WERI-Rb-1 (cell line): ENCODE measurements around the gene PRKG2.

Experiments used
- DNase-seq: peaks from one replicate; pipeline ENCODE4 v3.0.0-alpha.2; 2020
- H3K27ac ChIP-seq: fragments of 250-450 bp; sonication (Bioruptor Pico); 2 replicates; pipeline ENCODE4 v1.5.1; 2020; ENCODE audit warnings: mild to moderate bottlenecking, moderate library complexity
- H3K27me3 ChIP-seq: fragments of 250-450 bp; sonication (Bioruptor Pico); 2 replicates; pipeline ENCODE4 v1.5.1; 2021; ENCODE audit warnings: mild to moderate bottlenecking, low read depth, moderate library complexity; ENCODE audit not compliant: insufficient read depth, severe bottlenecking
- H3K36me3 ChIP-seq: fragments of 250-450 bp; sonication (Bioruptor Pico); 2 replicates; pipeline ENCODE4 v1.5.1; 2020; ENCODE audit warnings: mild to moderate bottlenecking, moderate library complexity
- H3K4me3 ChIP-seq: 2 replicates; pipeline ENCODE4 v1.5.1; 2011; ENCODE audit warnings: low read depth, mild to moderate bottlenecking, control low read depth, low read length
- H3K9me3 ChIP-seq: fragments of 250-450 bp; sonication (Bioruptor Pico); 2 replicates; pipeline ENCODE4 v1.5.1; 2021; ENCODE audit warnings: mild to moderate bottlenecking, moderate library complexity; ENCODE audit not compliant: severe bottlenecking
- CTCF ChIP-seq: IDR thresholded peaks from 2 replicates; pipeline ENCODE4 v1.5.1; 2011; ENCODE audit warnings: low read depth, mild to moderate bottlenecking, control low read depth, inconsistent platforms, low read length

PRKG2 gene

GRCh38 chr4:81118086-81118485 is 96.9 kb downstream of the PRKG2 start:
- no peak overlapping the region for H3K27ac ChIP-seq
- no peak for TF ChIP-seq CTCF
- H3K36me3 ChIP-seq: no peaks in the 10 kb centered on the region
- H3K9me3 ChIP-seq: no peaks in the 10 kb centered on the region
- no peak overlapping the region for H3K4me3 ChIP-seq
- no peak for DNase-seq
- no peaks in the 10 kb centered on the region for H3K27me3 ChIP-seq

GRCh38 chr4:81116566-81116965 is 98.5 kb downstream of the PRKG2 start:
- no peak for TF ChIP-seq CTCF
- Histone ChIP-seq H3K4me3 (no peak overlapping the region), H3K27me3 (no peaks in the 10 kb centered on the region), H3K9me3 (no peaks in the 10 kb centered on the region), H3K27ac (no peak overlapping the region), H3K36me3 (no peaks in the 10 kb centered on the region)
- no peak for DNase-seq

- DNase-seq: no peak
- Histone ChIP-seq H3K9me3 (no peaks in the 10 kb centered on the region), H3K27ac (no peak overlapping the region), H3K36me3 (no peaks in the 10 kb centered on the region), H3K27me3 (no peaks in the 10 kb centered on the region), H3K4me3 (no peak overlapping the region)
- TF ChIP-seq CTCF: no peak
These were observed 102.0 kb downstream of the PRKG2 start for GRCh38 chr4:81113024-81113423.

GRCh38 chr4:81109356-81109755 is 105.7 kb downstream of the PRKG2 start:
- Histone ChIP-seq H3K27me3 (no peaks in the 10 kb centered on the region), H3K9me3 (no peaks in the 10 kb centered on the region), H3K36me3 (no peaks in the 10 kb centered on the region), H3K4me3 (no peak overlapping the region), H3K27ac (no peak overlapping the region)
- TF ChIP-seq CTCF: no peak
- DNase-seq: no peak

GRCh38 chr4:81106150-81106549 is 108.9 kb downstream of the PRKG2 start:
- no peaks in the 10 kb centered on the region for H3K27me3 ChIP-seq
- no peak overlapping the region for H3K4me3 ChIP-seq
- H3K27ac ChIP-seq: no peak overlapping the region
- H3K9me3 ChIP-seq: no peaks in the 10 kb centered on the region
- H3K36me3 ChIP-seq: no peaks in the 10 kb centered on the region
- DNase-seq: no peak
- no peak for TF ChIP-seq CTCF

- Histone ChIP-seq H3K9me3 (no peaks in the 10 kb centered on the region), H3K4me3 (no peak overlapping the region), H3K36me3 (no peaks in the 10 kb centered on the region), H3K27me3 (no peaks in the 10 kb centered on the region), H3K27ac (no peak overlapping the region)
- TF ChIP-seq CTCF: no peak
- DNase-seq: no peak
These were observed 112.9 kb downstream of the PRKG2 start for GRCh38 chr4:81102107-81102506.
